RWPE2 (cell line): Measurements from ENCODE around the gene TGM5.

ENCODE experiments used
- ATAC-seq: fragments of 200-7000 bp; cut with Tn5 transposase; 3 replicates; pipeline ENCODE4 v1.9.1; 2021; ENCODE audit warnings: low read depth
- DNase-seq: peaks from one replicate; pipeline ENCODE4 v3.0.0-alpha.2; 2020; ENCODE audit warnings: low spot score
- H3K27ac ChIP-seq: fragments of 450-650 bp; 2 replicates; pipeline ENCODE4 v1.5.1; 2017; ENCODE audit warnings: mild to moderate bottlenecking; ENCODE audit not compliant: poor library complexity, severe bottlenecking
- H3K27me3 ChIP-seq: fragments of 250-450 bp; sonication (Bioruptor Pico); 2 replicates; pipeline ENCODE4 v1.5.1; 2021; ENCODE audit warnings: mild to moderate bottlenecking, moderate library complexity; ENCODE audit not compliant: insufficient read depth, poor library complexity, severe bottlenecking
- H3K36me3 ChIP-seq: fragments of 250-450 bp; sonication (Bioruptor Pico); 2 replicates; pipeline ENCODE4 v1.5.1; 2020; ENCODE audit warnings: low read depth, mild to moderate bottlenecking, moderate library complexity
- H3K4me1 ChIP-seq: fragments of 250-450 bp; sonication (Bioruptor Pico); 2 replicates; pipeline ENCODE4 v1.5.1; 2021; ENCODE audit warnings: mild to moderate bottlenecking, moderate library complexity; ENCODE audit not compliant: insufficient read depth, poor library complexity, severe bottlenecking
- H3K4me3 ChIP-seq: fragments of 250-450 bp; sonication (Bioruptor Pico); 2 replicates; pipeline ENCODE4 v1.5.1; 2021; ENCODE audit warnings: mild to moderate bottlenecking, moderate library complexity; ENCODE audit not compliant: severe bottlenecking
- H3K9me3 ChIP-seq: fragments of 250-450 bp; sonication (Bioruptor Pico); 2 replicates; pipeline ENCODE4 v1.5.1; 2021; ENCODE audit warnings: mild to moderate bottlenecking, moderate library complexity; ENCODE audit not compliant: severe bottlenecking
- CTCF ChIP-seq: fragments of 450-650 bp; IDR thresholded peaks from one replicate; pipeline ENCODE4 v1.5.1; 2017; ENCODE audit warnings: mild to moderate bottlenecking, moderate library complexity; ENCODE audit not compliant: poor library complexity, severe bottlenecking

Gene TGM5

GRCh38 chr15:43253431-43254403 lies 13.0 kb downstream of the TGM5 start:
- peak; percentile 90 for ATAC-seq
- Histone ChIP-seq H3K36me3 (no peaks in the 10 kb centered on the region), H3K27ac (no peak overlapping the region), H3K9me3 (no peaks in the 10 kb centered on the region), H3K27me3 (no peaks in the 10 kb centered on the region), H3K4me3 (no peak overlapping the region), H3K4me1 (peaks cover 3% of the 10 kb centered on the region)
- TF ChIP-seq CTCF, result no peak
- peak; percentile 86 for DNase-seq

DNA sequence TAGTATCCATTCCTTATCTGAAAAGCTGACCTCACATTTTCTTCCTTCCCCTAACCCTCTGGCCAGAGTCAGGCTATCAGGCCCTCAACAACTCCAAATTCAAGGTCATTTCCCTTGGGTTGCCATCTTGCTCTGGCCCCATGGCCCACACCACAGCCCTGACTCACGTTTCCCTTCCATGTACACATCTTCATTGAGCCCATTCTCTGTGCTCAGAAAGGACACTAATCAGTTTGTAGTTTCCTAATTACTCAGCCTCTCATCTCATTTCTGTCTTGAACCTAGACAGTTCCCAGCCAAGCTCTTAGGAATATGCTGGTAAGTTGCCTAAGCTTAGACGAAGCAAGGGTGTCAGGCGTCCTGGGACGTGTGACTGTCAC lies 14.9 kb downstream of the TGM5 start:
- no peak overlapping the region for H3K27ac ChIP-seq
- no peaks in the 10 kb centered on the region for H3K36me3 ChIP-seq
- DNase-seq, result no peak
- H3K4me1 ChIP-seq, result peaks cover 3% of the 10 kb centered on the region
- H3K27me3 ChIP-seq, result no peaks in the 10 kb centered on the region
- H3K9me3 ChIP-seq, result no peaks in the 10 kb centered on the region
- H3K4me3 ChIP-seq, result no peak overlapping the region
- ATAC-seq, result no peak
- TF ChIP-seq CTCF, result no peak

DNA sequence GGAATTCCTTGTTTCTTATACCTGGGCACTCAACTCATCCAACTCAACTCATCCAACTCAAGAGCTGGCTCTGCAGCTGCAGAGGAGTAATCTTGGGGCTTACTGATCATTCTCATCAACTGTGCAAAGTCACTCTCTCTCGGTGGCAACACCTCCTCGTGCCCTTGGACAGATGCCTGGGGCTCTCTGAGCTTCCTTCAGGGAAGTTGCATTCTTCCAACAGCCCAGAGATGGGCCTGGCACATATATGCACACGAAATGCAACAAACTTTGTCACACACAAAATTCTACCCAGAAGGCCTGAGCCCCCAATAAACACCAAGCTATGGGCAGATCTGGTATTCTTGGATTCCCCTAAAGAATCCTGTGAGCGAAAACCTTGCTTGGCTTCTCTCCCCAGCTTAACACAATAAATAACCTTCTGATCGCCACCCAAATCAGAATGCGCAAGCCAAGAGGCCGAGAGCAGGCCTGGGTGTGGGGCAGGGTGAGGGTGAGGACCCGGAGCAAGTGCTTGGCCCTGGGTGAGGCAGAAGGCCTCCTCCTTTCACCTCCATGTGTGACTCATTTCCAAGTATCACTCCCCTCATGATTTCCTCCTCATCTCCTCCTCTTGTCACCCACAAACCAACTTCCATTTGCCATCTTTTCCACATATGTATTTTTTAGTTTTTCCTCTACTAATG lies 15.4 kb downstream of the TGM5 start:
- no peak for TF ChIP-seq CTCF
- DNase-seq, result no peak
- H3K9me3 ChIP-seq, result no peaks in the 10 kb centered on the region
- no peak for ATAC-seq
- no peak overlapping the region for H3K4me3 ChIP-seq
- H3K4me1 ChIP-seq, result peaks cover 3% of the 10 kb centered on the region
- H3K27me3 ChIP-seq, result no peaks in the 10 kb centered on the region
- H3K27ac ChIP-seq, result no peak overlapping the region
- no peaks in the 10 kb centered on the region for H3K36me3 ChIP-seq

- H3K36me3 ChIP-seq, result no peaks in the 10 kb centered on the region
- no peak overlapping the region for H3K4me3 ChIP-seq
- H3K9me3 ChIP-seq, result no peaks in the 10 kb centered on the region
- ATAC-seq (no peak), DNase-seq (no peak)
- H3K27ac ChIP-seq, result no peak overlapping the region
- H3K27me3 ChIP-seq, result no peaks in the 10 kb centered on the region
- TF ChIP-seq CTCF, result no peak
- H3K4me1 ChIP-seq, result peaks cover 3% of the 10 kb centered on the region
These were observed 15.9 kb downstream of the TGM5 start for GRCh38 chr15:43250785-43251184.
